ENCODE results near the gene PDRG1.
"Not testable (repeated sequence)": the region's sequence is repeated elsewhere in the genome, so short reads cannot be mapped to it uniquely, and the experiment has no call there.

PDRG1 gene

DNA sequence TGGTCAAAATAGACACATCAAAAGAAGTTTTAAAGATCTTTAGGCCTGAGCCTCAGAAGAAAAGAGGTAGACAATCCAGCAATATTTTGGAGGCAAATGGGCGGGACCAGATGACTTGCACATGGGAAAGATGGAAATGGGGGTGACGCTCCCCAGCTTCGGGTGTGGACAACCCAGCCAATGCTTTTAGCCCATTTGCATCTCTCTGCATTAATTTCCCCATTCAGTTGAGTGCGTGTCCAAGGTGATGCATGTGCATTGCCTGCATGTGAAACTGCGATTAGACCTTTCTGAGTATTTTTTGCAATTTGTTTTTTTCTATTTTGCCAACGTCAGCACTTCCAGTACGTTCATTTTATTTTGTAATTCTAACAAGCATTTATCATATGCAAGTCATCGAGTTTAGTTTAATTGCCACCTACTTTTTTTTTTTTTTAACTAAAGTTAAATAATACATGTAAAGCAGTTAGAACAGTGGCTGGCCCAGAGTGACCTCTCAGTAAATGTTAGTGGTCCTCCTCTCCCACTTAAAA, 24.2 kb downstream of the PDRG1 start:
- Mint-ChIP-seq H3K36me3 (ENCODE audit: low read depth) (no peaks in the 10 kb centered on the region), H3K4me1 (ENCODE audit: low read depth) (peaks cover 24% of the 10 kb centered on the region), H3K27ac (no peak overlapping the region), H3K27me3 (peaks cover 13% of the 10 kb centered on the region), H3K4me3 (no peak overlapping the region), H3K9me3 (no peaks in the 10 kb centered on the region)
- intact Hi-C loops (cut with micrococcal nuclease) = no loop called here

- Mint-ChIP-seq H3K9me3 (no peaks in the 10 kb centered on the region), H3K27me3 (peaks cover 11% of the 10 kb centered on the region), H3K27ac (no peak overlapping the region), H3K36me3 (ENCODE audit: low read depth) (no peaks in the 10 kb centered on the region), H3K4me3 (no peak overlapping the region), H3K4me1 (ENCODE audit: low read depth) (peaks cover 24% of the 10 kb centered on the region)
- intact Hi-C loops (cut with micrococcal nuclease) = no loop called here
Observed at GRCh38 chr20:31926493-31926892, 25.4 kb downstream of the PDRG1 start.

- H3K4me3 Mint-ChIP-seq = no peak overlapping the region
- no peaks in the 10 kb centered on the region for H3K9me3 Mint-ChIP-seq
- H3K27ac Mint-ChIP-seq = no peak overlapping the region
- H3K4me1 Mint-ChIP-seq (ENCODE audit: low read depth) = peaks cover 15% of the 10 kb centered on the region
- H3K27me3 Mint-ChIP-seq = peaks cover 12% of the 10 kb centered on the region
- no peaks in the 10 kb centered on the region for H3K36me3 Mint-ChIP-seq (ENCODE audit: low read depth)
- intact Hi-C loops (cut with micrococcal nuclease) = no loop called here
Observed at GRCh38 chr20:31925631-31926030, 26.2 kb downstream of the PDRG1 start.

DNA sequence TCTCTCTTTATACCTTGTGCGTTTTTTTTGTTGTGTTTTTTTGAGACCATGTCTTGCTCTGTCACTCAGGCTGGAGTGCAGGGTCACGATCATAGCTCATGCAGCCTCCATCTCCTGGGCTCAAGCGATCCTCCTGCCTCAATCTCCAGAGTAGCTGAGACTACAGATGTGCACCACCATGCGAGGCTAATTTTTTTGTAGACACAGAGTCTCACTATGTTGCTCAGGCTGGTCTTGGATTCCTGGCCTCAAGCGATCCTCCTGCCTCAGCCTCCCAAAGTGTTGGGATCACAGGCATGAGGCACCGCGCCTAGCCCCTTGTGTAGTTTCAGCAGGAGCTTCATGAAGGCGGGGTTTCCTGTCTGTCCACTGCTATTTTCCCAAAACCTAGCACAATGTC, 27.3 kb downstream of the PDRG1 start:
- no peaks in the 10 kb centered on the region for H3K9me3 Mint-ChIP-seq
- intact Hi-C loops (cut with micrococcal nuclease) = no loop called here
- H3K27ac Mint-ChIP-seq = no peak overlapping the region
- no peak overlapping the region for H3K4me3 Mint-ChIP-seq
- H3K4me1 Mint-ChIP-seq (ENCODE audit: low read depth) = peaks cover 13% of the 10 kb centered on the region
- no peaks in the 10 kb centered on the region for H3K36me3 Mint-ChIP-seq (ENCODE audit: low read depth)
- peaks cover 15% of the 10 kb centered on the region for H3K27me3 Mint-ChIP-seq

GRCh38 chr20:31923388-31924331, 28.2 kb downstream of the PDRG1 start:
- Mint-ChIP-seq H3K27me3 (peaks cover 18% of the 10 kb centered on the region), H3K4me1 (ENCODE audit: low read depth) (peaks cover 18% of the 10 kb centered on the region), H3K27ac (no peak overlapping the region), H3K9me3 (no peaks in the 10 kb centered on the region), H3K36me3 (ENCODE audit: low read depth) (no peaks in the 10 kb centered on the region), H3K4me3 (no peak overlapping the region)
- intact Hi-C loops (cut with micrococcal nuclease) = no loop called here

- Mint-ChIP-seq H3K4me1 (ENCODE audit: low read depth) (peaks cover 29% of the 10 kb centered on the region), H3K4me3 (no peak overlapping the region), H3K27me3 (peaks cover 20% of the 10 kb centered on the region), H3K9me3 (no peaks in the 10 kb centered on the region), H3K36me3 (ENCODE audit: low read depth) (no peaks in the 10 kb centered on the region), H3K27ac (no peak overlapping the region)
- intact Hi-C loops (cut with micrococcal nuclease) = no loop called here
Observed at GRCh38 chr20:31922588-31922987, 29.3 kb downstream of the PDRG1 start.

- Mint-ChIP-seq H3K4me1 (ENCODE audit: low read depth) (peaks cover 30% of the 10 kb centered on the region), H3K27me3 (peaks cover 20% of the 10 kb centered on the region), H3K9me3 (no peaks in the 10 kb centered on the region)
Observed at GRCh38 chr20:31922181-31922580, 29.7 kb downstream of the PDRG1 start.

DNA sequence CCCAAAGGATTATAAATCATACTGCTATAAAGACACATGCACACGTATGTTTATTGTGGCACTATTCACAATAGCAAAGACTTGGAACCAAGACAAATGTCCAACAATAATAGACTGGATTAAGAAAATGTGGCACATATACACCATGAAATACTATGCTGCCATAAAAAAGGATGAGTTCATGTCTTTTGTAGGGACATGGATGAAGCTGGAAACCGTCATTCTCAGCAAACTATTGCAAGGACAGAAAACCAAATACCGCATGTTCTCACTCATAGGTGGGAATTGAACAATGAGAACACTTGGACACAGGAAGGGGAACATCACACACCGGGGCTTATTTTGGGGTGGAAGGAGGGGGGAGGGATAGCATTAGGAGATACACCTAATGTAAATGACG, 30.4 kb downstream of the PDRG1 start:
- Mint-ChIP-seq H3K27me3 (peaks cover 25% of the 10 kb centered on the region), H3K4me1 (ENCODE audit: low read depth) (peaks cover 30% of the 10 kb centered on the region)
- H3K4me3 Mint-ChIP-seq; H3K36me3 Mint-ChIP-seq (ENCODE audit: low read depth); H3K27ac Mint-ChIP-seq; intact Hi-C loops (cut with micrococcal nuclease); H3K9me3 Mint-ChIP-seq: not testable (repeated sequence)

More at GRCh38 chr20:31922181-31922580, 29.7 kb downstream of the PDRG1 start:
- intact Hi-C loops (cut with micrococcal nuclease) = no loop called here
- H3K4me3 Mint-ChIP-seq = no peak overlapping the region
- H3K36me3 Mint-ChIP-seq (ENCODE audit: low read depth) = no peaks in the 10 kb centered on the region
- H3K27ac Mint-ChIP-seq = no peak overlapping the region

DNA sequence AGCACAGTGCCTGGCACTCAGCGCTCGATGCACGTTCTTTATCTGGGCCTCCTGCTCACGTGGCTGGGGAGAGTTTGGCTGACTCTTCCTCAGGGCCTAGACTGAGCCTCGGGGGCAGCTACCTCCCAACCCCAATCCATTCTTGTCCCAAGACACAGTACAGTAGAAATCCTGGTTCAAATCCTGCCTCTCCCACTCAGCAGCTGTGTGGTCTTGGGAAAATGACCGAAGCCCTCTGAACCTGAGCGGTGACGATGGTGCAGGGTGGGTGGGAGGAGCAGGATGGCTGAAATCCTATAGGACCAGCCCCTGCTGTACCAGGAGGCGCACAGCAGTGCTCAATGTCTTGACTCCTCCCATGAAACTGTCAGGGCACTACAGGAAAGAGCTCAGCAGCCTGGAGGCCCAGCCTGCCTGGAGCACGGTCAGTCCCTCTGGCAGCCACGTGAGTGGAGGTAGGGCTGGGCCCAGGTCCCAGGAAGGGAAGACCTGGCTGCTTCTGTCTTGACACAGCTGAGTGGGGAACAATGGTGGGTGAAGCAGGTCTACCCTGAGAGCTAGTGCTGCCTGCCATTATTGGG, 31.5 kb downstream of the PDRG1 start:
- no peak overlapping the region for H3K4me3 Mint-ChIP-seq
- intact Hi-C loops (cut with micrococcal nuclease) = no loop called here
- peaks cover 6% of the 10 kb centered on the region for H3K9me3 Mint-ChIP-seq
- no peaks in the 10 kb centered on the region for H3K36me3 Mint-ChIP-seq (ENCODE audit: low read depth)
- H3K27ac Mint-ChIP-seq = no peak overlapping the region
- peaks cover 23% of the 10 kb centered on the region for H3K27me3 Mint-ChIP-seq
- peaks cover 30% of the 10 kb centered on the region for H3K4me1 Mint-ChIP-seq (ENCODE audit: low read depth)

- Mint-ChIP-seq H3K4me1 (ENCODE audit: low read depth) (peaks cover 29% of the 10 kb centered on the region), H3K27ac (no peak overlapping the region), H3K4me3 (no peak overlapping the region), H3K9me3 (peaks cover 6% of the 10 kb centered on the region), H3K27me3 (peaks cover 23% of the 10 kb centered on the region), H3K36me3 (ENCODE audit: low read depth) (no peaks in the 10 kb centered on the region)
- intact Hi-C loops (cut with micrococcal nuclease) = no loop called here
Observed at GRCh38 chr20:31919410-31920155, 32.3 kb downstream of the PDRG1 start.

DNA sequence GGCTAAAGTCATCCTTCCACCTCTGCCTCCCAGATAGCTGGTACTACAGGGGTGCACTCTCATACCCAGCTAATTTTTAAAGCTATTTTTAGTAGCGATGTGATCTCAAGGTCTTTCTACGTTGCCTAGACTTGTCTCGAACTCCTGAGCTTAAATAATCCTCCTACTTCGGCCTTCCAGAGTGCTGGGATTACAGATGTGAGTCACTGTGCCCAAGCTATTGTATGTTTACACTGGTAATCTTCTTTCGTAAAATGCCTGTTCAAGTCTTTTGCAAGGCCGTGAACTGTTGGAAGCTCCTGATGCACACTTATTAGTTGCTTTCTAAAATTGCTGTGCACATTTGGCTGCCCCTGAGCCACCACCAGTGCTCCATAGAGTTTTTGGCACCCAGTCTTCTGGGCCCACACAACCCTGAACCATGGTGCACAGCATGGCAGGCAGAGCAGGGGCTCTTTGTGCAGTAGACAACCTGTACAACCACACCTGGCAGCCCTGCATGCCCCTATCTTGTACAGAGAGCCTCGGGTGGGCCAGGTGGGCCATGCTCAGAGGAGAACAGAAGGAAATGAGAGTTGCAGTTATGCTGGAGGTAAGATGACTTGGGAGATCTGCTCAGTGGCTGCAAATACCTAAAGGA, 33.3 kb downstream of the PDRG1 start:
- Mint-ChIP-seq H3K9me3 (peaks cover 6% of the 10 kb centered on the region), H3K4me1 (ENCODE audit: low read depth) (peaks cover 19% of the 10 kb centered on the region), H3K36me3 (ENCODE audit: low read depth) (no peaks in the 10 kb centered on the region), H3K27ac (peak overlapping the region; percentile 26), H3K4me3 (no peak overlapping the region), H3K27me3 (peaks cover 16% of the 10 kb centered on the region)
- intact Hi-C loops (cut with micrococcal nuclease) = no loop called here

DNA sequence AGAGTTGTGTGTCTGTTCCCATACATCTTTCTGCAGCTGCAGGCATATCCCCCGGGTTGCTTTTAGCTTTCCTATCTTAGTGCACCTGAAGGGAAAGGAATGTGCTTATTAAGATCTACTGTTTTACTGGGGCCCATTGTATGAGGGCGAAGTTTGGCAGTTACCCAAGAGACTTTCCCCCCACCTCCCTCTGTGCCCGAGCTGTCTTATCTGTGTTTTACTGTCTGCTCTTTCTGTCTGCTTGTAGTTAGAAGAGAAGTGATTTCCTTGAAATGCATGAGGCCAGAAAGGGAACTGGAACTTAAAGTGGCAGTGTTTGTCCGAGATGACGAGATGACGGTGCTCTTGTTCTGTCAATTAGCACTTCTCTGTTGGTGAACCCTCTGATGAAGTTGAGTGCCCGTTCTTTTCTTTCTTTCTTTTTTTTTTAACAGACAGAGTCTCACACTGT, 33.9 kb downstream of the PDRG1 start:
- H3K9me3 Mint-ChIP-seq; intact Hi-C loops (cut with micrococcal nuclease); H3K36me3 Mint-ChIP-seq (ENCODE audit: low read depth): not testable (repeated sequence)
- Mint-ChIP-seq H3K27me3 (peaks cover 16% of the 10 kb centered on the region), H3K4me1 (ENCODE audit: low read depth) (peaks cover 17% of the 10 kb centered on the region), H3K27ac (peak overlapping the region; percentile 79), H3K4me3 (peak overlapping the region; percentile 45)

DNA sequence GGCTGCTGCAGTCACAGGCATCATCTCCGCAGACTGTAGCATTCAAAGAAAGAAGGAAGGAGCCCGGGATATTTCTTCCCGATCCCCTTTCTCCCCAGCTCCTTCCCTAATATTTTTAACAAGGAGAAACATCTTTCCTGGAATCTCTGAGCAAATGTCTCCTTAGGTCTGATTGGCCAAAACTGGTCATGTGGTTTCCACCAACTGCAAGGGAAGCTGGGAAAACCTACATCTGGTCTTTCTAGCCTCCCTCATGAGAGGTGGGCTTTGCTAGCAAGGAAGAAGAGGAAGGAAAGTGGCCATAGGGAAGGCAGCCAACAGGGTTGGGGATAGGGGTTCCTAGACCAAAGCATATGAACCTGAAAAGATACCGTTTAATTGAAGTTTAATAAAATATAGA, 35.1 kb downstream of the PDRG1 start:
- intact Hi-C loops (cut with micrococcal nuclease) = no loop called here
- peaks cover 16% of the 10 kb centered on the region for H3K27me3 Mint-ChIP-seq
- peaks cover 17% of the 10 kb centered on the region for H3K4me1 Mint-ChIP-seq (ENCODE audit: low read depth)
- no peak overlapping the region for H3K27ac Mint-ChIP-seq
- peaks cover 6% of the 10 kb centered on the region for H3K9me3 Mint-ChIP-seq
- H3K36me3 Mint-ChIP-seq (ENCODE audit: low read depth) = no peaks in the 10 kb centered on the region
- H3K4me3 Mint-ChIP-seq = no peak overlapping the region
